GM06990 (cell line): ENCODE results near the gene REM2.

Experiments used
- DNase-seq: peaks from one replicate; pipeline ENCODE4 v3.0.0-alpha.2; 2011; ENCODE audit not compliant: insufficient read length; ENCODE audit errors: extremely low read depth
- H3K27me3 ChIP-seq: replicated peaks from 2 replicates; pipeline ENCODE4 v1.6.0; 2011; ENCODE audit warnings: low read length; ENCODE audit not compliant: control insufficient read depth, insufficient read depth
- H3K36me3 ChIP-seq: 2 replicates; pipeline ENCODE4 v1.5.1; 2011; ENCODE audit warnings: low read length; ENCODE audit not compliant: control insufficient read depth, insufficient read depth
- H3K4me3 ChIP-seq: replicated peaks from 2 replicates; pipeline ENCODE4 v1.5.1; 2011; ENCODE audit warnings: low read depth, mild to moderate bottlenecking, control low read depth, low read length
- CTCF ChIP-seq: IDR thresholded peaks from 2 replicates; pipeline ENCODE4 v1.5.1; 2011; ENCODE audit warnings: low read length, control low read depth, mild to moderate bottlenecking, inconsistent platforms; ENCODE audit not compliant: insufficient read depth, poor library complexity, severe bottlenecking

Gene REM2

GRCh38 chr14:22884738-22885523 lies 1.9 kb downstream of the REM2 start:
- Histone ChIP-seq H3K4me3 (no peak overlapping the region), H3K36me3 (no peaks in the 10 kb centered on the region), H3K27me3 (no peaks in the 10 kb centered on the region)
- no peak for DNase-seq
- TF ChIP-seq CTCF, result no peak

- Histone ChIP-seq H3K4me3 (peak overlapping the region; percentile 63), H3K36me3 (no peaks in the 10 kb centered on the region), H3K27me3 (no peaks in the 10 kb centered on the region)
- DNase-seq, result no peak
- TF ChIP-seq CTCF, result no peak
Measured at GRCh38 chr14:22885975-22886374, 3.0 kb downstream of the REM2 start.

- no peaks in the 10 kb centered on the region for H3K36me3 ChIP-seq
- H3K4me3 ChIP-seq, result peak overlapping the region; percentile 63
- TF ChIP-seq CTCF, result peak; percentile 60
- no peaks in the 10 kb centered on the region for H3K27me3 ChIP-seq
- peak; percentile 92 for DNase-seq
Measured at GRCh38 chr14:22886500-22887259, 3.7 kb downstream of the REM2 start.

- DNase-seq, result peak; percentile 69
- Histone ChIP-seq H3K4me3 (peak overlapping the region; percentile 63), H3K36me3 (peaks cover 3% of the 10 kb centered on the region), H3K27me3 (no peaks in the 10 kb centered on the region)
- TF ChIP-seq CTCF, result no peak
Measured at GRCh38 chr14:22887260-22887989, 4.4 kb downstream of the REM2 start.

- no peak for TF ChIP-seq CTCF
- Histone ChIP-seq H3K36me3 (peaks cover 6% of the 10 kb centered on the region), H3K27me3 (no peaks in the 10 kb centered on the region), H3K4me3 (peak overlapping the region; percentile 63)
- DNase-seq, result peak; percentile 81
Measured at GRCh38 chr14:22887990-22888378, 5.0 kb downstream of the REM2 start.
